GM10248 (cell line): Measurements from ENCODE around the gene MUL1.

ENCODE experiments used
- CTCF ChIA-PET: fragments of 300-600 bp; sonication (Branson Sonifier 250); formaldehyde crosslinking; extraction: SDS; loops from one replicate; lab custom pipeline; 2021; ENCODE audit warnings: antibody characterized with exemption; lab: Yijun Ruan, JAX
- POLR2A ChIA-PET: fragments of 350-650 bp; sonication (Branson Sonifier 250); formaldehyde crosslinking; extraction: SDS; loops from one replicate; lab custom pipeline; 2020; ENCODE audit warnings: antibody characterized with exemption; lab: Yijun Ruan, JAX
- DNase-seq: peaks from one replicate; pipeline ENCODE4 v3.0.0; 2012; ENCODE audit errors: extremely low spot score
- CTCF ChIP-seq: IDR thresholded peaks from 2 replicates; pipeline ENCODE4 v1.5.1; 2012; ENCODE audit warnings: mild to moderate bottlenecking, low read depth; ENCODE audit errors: extremely low read depth, missing control alignments, control extremely low read depth

Gene MUL1

GRCh38 chr1:20511518-20512428 lies 3.8 kb upstream of the MUL1 start:
- no peak for DNase-seq
- ChIA-PET CTCF (interaction anchor here (1.2 to 1.5 kb wide), 2 partner anchors 18 to 299 kb away, joined by 3 to 6 read pairs; no protein-coding TSS in a partner anchor), POLR2A (no interaction called here)
- TF ChIP-seq CTCF: no peak

- ChIA-PET POLR2A (no interaction called here), CTCF (interaction anchor here (1.0 to 2.2 kb wide), 2 partner anchors 14 to 295 kb away, joined by 3 to 6 read pairs; no protein-coding TSS in a partner anchor)
- no peak for DNase-seq
- TF ChIP-seq CTCF: no peak
These were observed 440 bp upstream of the MUL1 start for GRCh38 chr1:20508411-20508771.

GRCh38 chr1:20507248-20507563 lies 745 bp downstream of the MUL1 start:
- CTCF ChIA-PET: interaction anchor here (2.2 kb wide), 1 partner anchor 294 kb away, joined by 6 read pairs; no protein-coding TSS in a partner anchor
- POLR2A ChIA-PET: no interaction called here
- no peak for DNase-seq
- no peak for TF ChIP-seq CTCF

DNA sequence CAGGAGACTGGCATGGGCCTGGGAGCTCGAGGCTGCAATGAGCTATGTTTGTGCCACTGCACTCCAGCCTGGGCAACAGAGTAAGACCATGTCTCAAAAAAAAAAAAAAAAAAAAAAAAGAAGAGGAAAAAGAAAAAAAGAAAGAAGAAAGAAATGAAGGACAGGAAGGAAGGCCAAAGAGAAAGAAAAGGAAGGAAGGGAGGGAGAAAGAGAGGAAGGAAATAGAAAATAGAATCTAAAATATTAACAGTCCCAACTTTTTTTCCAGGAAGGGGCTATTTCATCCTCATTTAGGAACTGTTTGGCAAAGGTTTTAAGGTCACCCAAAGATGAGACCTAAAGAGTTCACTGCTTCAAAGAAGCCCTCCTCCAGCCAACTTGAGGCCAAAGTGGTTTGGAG lies 2.5 kb downstream of the MUL1 start:
- no peak for TF ChIP-seq CTCF
- ChIA-PET POLR2A (no interaction called here), CTCF (interaction anchor here (1.0 to 1.9 kb wide), 5 partner anchors 11 to 292 kb away, joined by 3 to 15 read pairs (median 3); partner anchors contain the start of gene PINK1)
- no peak for DNase-seq

DNA sequence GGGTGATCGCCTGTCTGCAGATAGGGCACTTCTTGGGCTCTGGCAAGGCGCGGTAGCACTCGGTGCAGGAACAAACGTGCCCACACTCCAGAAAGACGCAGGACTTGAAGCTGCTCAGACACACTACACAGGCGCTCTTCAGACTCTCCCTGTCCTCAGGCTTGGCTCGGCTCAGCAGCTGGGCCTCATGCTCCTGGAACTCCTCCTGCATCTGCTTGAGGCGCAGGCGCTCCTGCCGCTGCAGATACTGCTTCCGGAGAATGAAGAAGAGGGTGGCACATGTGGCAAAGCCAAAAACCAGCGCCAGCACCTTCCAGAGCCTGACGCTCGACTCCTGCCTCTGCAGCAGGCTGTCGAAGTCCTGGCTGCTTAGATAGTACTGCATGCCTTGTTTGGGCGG lies 7.2 kb downstream of the MUL1 start:
- POLR2A ChIA-PET: no interaction called here
- CTCF ChIA-PET: interaction anchor here (1.0 kb wide), 1 partner anchor 124 kb away, joined by 3 read pairs; no protein-coding TSS in a partner anchor
- TF ChIP-seq CTCF: no peak
- no peak for DNase-seq

DNA sequence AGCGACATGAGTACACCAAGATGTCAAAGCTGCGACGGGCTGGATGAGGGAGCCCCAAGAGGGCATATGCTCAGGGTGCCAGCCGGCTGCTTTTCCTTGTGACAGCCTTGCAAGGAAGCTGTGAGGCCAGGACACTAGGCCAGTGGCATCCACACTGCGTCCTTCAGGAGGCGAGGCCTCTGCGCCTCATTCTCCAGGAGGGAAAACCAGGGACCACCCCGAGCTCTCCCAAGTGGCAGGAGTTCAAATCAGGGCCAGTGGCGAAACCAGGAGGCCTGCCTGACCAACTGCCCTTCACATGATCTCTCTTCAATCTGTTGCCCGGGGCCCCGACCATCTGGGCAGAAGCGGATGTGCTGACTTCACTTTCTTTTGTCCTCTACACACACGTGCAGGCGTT lies 8.2 kb downstream of the MUL1 start:
- CTCF ChIA-PET: interaction anchor here (1.0 to 1.5 kb wide), 2 partner anchors 123 to 286 kb away, joined by 3 read pairs; no protein-coding TSS in a partner anchor
- no peak for TF ChIP-seq CTCF
- POLR2A ChIA-PET: no interaction called here
- DNase-seq: no peak
